Activated gamma-delta T cell (primary cell): ENCODE results near the gene NT5DC1.

Experiments
- DNase-seq: peaks from one replicate; lab custom pipeline; 2025; lab: John Stamatoyannopoulos, UW

The NT5DC1 gene

DNA sequence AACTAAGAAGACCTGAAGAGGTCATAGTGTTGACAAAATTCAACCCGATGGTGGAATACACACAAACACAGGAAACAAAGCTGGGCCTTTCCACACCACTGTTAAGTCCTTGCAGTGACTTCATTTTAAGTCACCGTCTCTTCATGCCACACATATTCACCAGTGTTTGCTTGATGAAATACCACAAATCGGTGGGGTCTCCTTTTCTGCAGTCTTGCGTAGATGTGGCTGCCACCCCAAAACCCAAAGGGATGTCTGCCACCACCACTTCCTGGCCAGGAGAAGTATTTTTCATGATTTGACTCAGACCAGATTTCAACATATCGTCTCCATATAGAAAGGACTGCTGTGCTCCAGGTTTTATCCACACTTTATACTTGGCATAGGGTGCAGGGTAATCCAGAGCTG, 36.3 kb downstream of the NT5DC1 start:
- DNase-seq = no peak

DNA sequence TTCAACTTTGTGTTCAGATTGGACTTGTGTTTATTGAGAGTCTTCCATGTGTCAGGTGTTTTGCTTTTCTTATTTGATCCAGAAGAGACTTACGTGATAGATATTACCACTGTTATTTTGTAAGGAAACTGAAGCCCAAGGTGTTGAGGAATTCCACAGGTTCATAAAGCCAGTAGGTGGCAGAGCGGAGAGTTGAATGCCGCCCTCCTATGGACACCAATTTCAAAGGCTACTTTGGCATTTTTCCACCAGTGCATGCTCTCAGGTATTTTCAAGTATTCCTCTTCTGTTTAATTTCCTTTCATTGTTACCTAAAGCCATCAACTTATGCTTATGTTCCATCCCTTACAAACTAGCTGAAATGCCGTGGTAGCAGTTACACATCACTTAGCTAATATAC, 39.3 kb downstream of the NT5DC1 start:
- no peak for DNase-seq

DNA sequence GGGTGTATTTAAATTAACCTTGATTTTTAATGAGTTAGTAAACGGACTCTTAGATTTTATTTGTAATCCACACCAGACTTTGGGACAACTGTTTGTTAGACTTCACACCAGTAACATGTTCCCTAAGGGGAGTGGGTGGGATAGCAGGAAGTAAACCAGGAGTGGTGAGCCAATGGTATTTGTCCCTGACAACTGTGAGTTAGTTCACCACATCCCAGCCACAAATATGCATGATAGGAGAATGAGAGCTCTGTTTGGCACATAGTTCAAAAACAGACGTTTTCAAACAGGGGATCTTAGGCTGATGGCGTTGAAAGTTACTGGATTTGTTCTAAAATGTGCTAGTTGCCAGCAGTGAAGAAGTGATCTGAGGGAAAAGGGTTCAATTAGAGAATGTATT, 44.0 kb downstream of the NT5DC1 start:
- DNase-seq = no peak

DNA sequence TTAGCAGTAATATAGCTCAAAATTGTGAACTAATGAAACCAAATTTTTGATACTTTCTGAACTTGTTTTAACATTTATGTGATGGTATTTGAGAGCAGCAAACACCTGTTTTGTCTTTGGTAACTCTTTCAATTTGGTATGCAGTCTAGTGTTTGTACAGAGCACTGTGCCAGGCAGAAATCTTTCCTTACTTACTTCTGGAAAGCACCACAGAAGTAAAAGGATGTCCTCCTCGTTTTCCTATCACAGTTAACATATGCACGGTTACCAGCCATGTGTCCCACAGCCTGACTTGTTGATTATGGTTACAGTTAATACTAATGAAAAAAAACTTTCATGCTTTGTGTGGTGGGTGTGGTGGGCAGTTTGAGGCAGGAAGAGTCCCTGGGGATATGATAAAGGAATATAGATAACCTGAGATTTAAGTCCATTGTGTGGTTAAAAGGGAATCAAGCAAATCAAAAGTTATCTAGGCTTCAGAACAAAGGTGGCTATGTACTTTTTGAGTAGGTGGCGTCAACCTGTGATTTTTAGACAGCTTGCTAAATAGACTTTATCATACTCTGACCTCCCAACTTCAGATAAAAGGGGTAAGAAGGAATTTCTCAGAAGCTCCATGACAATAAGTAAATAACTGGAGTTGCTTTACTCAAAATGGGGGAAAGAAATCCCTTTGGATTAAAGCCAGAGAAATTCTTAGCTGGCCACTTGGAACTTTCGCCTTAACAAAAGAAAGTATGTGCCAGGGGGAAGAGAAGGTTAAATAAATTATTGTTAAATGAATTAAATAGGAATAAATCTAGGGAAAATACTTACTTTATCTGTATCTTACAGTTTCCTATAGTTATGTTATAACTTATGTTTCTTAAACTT, 45.4 kb downstream of the NT5DC1 start:
- no peak for DNase-seq

DNA sequence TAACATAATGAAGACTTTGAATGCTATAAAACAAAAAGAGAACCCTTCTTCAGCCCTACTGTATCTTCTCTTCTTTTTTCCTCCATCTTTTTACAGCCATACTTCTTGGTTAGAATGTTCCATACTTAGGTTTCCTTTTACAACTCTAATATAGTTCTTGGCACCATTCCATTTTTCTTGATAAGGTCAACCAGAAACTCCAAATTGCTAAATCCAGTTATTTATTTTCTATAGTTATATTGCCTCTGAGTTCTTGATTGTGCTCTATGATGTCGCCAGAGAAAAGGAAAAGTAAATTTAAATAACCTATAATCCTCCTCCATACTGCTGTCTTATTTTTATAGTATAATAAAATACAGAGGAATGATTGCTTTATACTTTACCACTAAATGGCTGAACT, 52.0 kb downstream of the NT5DC1 start:
- no peak for DNase-seq

DNA sequence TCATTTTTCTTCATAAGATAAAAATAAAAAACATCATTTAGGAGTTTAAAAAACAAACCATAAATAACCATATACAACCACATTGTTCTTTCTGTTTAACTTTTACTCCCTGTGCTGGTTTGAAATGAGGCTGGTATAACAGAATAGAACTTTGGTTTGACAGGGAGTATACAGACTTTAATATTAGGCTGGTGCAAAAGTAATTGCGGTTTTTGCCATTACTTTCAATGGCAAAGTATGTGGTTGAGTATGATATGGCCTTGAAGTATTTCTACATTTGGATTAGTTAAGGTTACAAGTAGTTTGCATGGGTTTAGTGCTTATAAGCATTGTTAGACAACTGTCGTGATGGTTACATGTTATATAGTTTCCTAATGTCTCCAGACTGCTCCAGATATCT, 54.2 kb downstream of the NT5DC1 start:
- DNase-seq = no peak

DNA sequence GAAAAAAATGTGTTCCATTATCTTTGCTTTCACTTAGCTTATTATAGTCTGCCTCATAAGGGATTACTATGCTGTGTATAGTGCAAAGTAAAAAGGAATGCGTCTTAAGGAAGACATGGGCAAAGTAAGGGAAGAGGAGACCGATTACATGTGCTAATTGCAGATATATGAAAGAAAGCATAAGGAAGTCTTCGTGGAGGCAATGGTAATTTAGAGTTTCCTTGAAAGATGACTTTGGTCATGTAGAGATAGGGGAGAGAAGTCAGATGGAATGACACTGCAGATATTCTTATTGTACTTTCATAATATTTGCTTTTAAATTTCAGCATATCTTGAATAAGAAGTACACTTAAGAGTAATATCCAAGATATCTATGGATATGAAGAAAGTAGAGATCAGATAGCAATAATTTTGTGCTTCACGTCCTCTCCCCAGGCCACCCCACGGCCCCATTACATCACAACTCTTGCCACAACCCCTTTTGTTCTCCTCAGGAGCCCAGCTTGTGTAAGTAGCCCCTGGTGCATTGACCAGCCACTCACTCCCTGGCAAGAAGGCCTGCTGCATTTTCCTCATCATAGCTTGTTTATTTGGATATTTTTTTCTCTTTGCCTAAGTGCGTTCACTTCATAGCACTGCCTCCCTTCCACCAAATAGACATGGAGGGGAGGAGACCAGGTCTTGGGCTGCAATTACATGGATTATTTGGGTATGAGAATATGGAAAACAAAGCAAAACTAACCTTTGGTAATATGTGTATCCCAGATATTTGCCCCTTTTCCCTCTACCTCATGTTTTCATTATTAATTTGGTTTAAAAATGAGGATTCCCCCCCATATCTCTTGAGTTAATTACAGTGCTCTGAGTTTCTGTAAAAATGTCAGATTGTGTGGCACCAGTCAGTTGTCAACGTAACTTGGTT, 56.0 kb downstream of the NT5DC1 start:
- no peak for DNase-seq

DNA sequence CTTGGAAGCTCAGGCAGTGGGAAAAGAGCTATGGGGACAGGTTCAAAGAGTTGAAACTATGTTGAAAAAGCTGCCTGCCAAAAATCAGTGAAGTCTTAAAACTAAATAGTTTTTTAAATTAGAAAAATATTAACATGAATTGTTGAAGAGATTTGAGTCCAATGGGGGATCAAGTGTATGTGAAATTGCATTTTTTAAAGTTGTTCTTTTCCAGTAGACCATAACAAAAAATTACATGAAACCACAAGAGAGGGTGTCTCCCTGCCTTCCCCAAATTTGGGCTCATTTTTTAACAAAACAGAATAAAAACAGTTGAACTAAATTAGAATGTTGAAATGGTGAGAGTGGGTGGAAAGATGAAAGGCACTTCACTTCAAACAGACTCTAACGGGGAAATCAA, 56.7 kb downstream of the NT5DC1 start:
- no peak for DNase-seq

DNA sequence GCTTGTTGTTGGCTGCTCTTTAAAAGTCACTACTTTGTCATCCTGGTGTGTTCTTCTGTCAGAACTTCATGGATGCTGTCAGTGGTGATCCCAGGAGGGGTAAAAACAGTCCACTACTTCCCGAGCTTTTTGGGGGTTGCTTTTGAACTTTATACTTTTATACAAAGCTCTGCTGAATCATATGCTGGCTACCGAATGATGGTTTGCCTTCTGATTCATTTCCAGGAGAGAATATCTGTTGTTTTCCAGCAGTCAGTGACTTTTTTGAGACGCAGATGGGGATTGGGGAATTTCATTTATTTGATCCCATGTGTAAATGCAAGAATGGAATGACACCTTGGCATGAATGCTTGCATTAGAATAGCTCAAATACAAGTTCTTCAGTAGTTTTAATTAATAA, 58.0 kb downstream of the NT5DC1 start:
- DNase-seq = no peak

DNA sequence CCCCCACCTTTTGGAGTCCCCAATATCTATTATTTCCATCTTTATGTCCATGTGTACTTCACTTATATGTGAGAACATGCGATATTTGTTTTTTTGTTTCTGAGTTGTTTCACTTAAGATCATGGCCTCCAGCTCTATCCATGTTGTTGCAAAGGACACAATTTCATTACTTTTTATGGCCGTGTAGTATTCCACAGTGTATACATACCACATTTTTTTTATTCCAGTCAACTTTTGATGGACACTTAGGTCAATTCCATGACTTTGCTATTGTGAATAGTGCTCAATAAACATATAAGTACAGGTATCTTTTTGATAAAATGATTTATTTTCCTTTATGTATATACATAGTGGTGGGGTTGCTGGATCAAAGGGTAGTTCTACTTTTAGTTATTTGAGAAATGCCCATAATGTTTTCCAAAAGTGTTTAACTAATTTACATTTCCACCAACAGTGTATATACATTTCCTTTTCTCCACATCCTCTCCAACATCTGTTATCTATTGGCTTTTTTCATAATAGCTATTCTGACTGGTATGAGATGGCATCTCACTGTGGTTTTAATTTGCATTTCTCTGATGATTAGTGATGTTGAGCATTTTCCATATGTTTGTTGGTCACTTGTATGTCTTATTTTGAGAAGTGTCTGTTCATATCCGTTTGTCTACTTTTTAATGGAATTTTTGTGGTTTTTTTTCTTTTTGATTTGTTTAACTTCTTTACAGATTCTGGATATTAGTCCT, 59.3 kb downstream of the NT5DC1 start:
- no peak for DNase-seq

DNA sequence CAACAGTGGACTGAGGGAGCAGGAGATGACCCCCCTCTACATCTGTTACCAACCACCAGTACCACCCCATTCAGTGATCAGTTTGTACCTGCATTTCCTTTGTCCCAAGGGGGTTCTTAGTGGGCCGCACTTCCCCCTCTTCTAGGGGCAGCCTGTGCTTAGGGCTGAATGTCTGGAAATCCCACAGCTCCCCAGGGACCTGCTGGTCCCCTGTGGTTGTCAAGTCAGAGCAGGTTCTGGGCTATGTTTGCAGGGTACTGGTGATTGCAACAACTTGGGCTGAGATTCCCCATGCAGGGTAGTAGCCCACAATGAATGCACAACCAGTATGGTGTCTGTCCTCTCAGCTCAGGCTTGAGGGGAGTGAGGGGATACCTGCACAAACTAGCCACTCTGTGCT, 64.9 kb downstream of the NT5DC1 start:
- no peak for DNase-seq

DNA sequence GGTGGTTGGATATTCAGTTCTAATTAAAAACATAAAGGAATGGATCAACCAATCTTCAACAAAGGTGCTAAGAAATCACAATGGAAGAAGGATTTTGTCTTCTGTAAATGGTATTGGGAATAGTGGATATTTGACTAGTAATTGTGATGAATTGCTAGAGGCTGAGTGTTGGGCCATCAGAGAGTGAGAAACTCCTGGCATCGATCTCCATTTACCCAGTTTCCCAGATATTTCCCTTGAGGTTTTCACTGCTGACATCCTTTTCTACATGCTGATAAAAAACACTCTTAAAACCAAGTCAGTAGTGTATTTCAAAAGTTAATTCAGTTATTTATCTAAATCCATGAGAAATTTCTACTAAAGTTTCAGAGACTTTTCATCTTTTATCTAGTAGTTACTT, 65.7 kb downstream of the NT5DC1 start:
- no peak for DNase-seq

DNA sequence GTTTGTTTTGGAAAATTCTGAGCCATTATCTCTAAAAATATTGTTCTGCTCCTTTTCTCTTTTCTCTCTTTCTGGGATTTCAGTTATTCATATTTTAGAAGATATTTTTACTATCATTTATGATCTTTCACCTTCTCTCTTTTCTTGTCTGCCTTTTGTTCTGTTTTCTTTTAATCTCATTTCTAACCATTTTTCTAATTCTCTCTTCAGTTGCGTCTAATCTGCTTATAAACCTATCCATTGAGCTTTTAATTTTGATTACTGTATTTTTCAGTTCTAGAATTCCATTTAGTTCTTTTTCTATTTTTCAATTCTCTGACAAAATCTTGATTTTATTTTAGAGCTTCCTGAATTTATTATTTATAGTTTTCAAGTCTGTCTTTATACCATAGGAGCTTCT, 67.5 kb downstream of the NT5DC1 start:
- DNase-seq = no peak

DNA sequence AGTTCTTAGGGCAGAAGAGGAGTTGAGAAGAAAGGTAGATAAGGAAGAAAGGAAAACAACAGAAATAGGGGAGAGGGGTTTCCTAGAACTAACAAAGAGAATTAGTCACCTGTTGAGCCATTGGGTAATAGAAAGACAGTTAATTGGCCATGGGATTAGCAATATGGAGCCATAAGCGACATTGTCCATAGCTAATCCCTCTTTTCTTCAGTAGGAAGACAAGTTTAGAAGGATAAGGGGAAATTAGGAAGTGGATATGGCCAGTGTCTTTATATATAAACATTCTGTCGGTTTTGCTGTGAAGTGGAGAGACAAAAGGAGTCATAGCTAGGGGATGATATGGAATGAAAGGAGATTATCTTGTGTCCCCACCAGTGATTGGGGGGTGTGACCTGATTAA, 69.2 kb downstream of the NT5DC1 start:
- DNase-seq = no peak

DNA sequence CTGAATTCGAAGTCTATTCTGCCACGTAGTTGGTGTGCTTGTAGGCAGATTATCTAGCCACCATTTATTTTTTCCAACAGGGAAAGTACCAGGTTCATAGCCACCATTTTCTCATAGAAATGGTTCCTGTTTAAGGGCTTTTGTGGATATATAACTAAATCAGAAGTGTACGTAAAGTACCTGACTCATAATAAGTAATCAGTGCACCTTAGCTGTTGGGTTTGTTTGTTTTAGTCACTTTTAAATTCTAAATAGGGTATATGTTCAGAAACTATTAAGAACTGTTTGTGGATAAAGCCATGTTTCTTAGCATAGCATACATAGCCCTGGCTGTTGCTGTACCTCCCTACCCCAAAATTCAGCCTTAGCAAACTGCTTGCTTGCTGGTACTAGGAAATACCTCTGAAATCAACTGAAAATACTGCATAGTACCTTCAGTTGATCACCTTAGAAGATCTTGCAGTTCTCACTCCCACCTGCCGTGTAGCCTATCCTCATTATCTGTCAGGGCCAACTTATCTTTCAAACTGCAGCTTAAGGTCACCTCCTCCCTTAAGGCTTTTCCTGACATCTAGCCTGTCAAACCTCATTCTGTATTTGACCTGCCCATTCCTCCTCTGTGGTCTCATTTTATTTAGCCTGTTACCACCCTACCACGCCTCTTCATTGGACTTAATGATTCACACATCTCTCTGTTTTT, 69.9 kb downstream of the NT5DC1 start:
- DNase-seq = no peak

DNA sequence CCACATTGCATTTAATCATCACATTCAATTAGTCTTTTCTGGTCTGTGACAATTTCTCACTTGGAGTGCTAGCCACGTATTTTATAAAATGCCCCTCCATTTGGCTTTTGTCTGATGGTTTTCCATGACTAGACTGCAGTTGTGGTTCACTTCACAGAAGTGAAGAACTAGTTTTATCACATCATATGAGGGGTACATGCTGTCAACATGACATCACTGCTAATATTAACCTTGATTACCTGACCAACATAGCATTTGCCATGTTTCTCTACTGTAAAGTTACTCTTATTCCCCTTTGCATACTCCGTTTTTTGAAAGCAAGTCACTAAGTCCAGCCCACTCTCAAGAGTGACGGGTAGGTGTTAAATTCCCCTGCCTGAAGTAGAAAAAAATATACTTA, 73.3 kb downstream of the NT5DC1 start:
- no peak for DNase-seq

DNA sequence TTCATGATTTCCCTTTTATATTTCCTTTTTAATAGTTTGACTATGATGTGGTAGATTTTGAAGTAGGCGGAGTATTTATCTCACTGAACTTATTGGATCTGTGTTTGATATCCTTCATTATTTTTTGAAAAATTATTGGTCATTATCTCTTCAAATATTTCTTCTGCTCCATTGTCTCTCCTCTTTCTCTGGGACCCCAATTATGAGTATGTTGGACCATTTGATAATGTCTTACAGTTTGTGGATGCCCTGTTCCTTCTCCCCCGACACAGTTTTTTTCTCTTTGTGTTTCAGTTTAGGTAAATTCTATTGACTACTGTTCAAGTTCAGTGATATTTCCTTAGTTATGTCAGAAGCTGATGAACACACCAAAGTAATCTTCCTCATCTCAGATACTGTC, 74.7 kb downstream of the NT5DC1 start:
- no peak for DNase-seq

DNA sequence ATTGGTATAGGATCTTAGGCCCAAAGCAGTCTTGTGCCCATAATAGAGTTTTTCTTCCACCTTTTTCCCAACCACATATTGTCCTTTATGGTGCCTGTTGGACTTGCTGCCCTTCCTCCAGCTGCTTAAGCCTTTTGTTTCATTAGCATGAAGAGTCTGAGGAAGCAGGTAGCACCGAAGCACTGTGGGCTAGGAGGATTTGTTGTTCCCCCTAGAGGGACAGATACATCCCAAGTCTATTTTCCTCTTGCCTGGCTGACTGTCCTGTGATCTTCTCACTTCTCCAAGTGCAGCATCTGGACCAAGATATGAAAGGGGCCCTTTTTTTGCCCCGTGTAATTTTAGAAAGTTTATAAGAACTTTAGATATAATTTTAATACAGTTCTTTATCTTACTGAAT, 75.9 kb downstream of the NT5DC1 start:
- no peak for DNase-seq

DNA sequence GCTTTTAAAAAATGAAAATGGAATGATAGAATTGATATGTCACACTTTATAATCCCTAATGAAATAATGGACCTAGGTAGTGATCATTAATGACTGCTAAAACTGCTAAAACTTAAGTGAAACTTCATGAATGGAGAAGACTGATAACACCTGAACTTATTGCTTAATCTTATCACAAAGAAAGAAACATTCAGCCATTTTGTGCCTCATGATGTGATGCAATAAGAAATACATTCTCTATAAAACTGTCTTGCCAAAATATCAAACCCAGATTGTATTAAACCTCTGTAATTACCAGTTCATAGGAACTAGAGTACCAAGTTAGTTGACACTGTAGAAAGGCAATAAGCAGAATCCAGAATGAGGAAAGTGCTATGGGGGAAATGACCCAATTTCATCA, 79.7 kb downstream of the NT5DC1 start:
- no peak for DNase-seq

DNA sequence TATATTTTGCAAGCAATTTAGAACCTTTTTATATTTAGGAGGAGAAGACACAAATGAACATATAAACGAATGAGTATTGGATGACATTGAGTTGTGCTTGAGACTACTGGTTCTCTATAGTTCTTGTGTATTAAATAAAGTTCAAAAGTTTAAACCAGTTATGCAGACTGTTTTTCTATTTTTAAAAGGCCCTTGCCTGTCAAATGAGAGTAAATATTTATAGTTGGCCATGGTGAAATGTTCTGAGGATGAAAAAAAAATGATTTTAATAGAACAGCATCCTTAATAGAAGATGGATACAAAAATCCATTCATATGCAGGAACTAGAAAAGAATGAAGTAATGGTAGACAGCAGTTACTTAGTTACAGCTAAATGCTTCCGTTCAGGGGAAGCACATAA, 88.8 kb downstream of the NT5DC1 start:
- no peak for DNase-seq

DNA sequence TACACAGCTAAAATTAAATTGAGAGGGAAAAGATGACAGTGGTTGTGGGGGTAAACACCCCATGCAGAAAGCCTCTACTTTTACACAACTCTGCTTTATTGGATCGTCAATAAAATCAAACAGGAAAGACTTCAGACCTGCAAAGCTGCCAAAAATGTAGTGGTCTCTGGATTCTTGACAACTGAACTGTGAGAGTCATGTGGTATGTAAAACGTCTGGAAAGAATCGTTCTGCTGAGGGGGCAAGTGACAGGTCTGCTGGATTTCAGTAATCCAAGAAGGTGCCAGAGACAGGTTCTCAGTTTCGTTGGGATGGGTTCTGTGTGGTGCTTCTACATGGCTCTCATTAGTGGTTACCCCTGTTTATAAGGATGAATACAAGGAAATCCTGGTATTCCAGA, 89.9 kb downstream of the NT5DC1 start:
- no peak for DNase-seq

DNA sequence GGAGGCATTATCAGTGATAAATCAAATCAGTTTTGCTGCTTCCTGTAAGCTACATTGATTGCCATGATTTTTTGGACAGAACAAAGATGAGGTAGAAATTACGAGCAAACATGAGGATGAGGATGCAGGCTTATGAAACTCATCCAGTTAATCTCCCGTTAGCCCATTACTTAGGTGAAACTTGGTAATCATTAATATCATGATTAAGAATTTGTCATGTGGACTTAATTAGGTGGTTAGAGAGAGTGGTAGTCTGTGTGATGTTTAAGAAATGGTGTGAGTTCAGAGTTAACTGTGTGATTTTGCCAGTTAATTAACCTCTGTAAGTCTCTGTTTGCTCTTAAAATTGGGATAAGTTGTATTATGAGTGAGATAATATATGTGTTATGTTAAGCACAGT, 91.2 kb downstream of the NT5DC1 start:
- DNase-seq = no peak
